Measurements from ENCODE around the gene TESK2.
"Not testable (repeated sequence)": the region's sequence is repeated elsewhere in the genome, so short reads cannot be mapped to it uniquely, and the experiment has no call there.

Gene TESK2, protein sequence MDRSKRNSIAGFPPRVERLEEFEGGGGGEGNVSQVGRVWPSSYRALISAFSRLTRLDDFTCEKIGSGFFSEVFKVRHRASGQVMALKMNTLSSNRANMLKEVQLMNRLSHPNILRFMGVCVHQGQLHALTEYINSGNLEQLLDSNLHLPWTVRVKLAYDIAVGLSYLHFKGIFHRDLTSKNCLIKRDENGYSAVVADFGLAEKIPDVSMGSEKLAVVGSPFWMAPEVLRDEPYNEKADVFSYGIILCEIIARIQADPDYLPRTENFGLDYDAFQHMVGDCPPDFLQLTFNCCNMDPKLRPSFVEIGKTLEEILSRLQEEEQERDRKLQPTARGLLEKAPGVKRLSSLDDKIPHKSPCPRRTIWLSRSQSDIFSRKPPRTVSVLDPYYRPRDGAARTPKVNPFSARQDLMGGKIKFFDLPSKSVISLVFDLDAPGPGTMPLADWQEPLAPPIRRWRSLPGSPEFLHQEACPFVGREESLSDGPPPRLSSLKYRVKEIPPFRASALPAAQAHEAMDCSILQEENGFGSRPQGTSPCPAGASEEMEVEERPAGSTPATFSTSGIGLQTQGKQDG

DNA sequence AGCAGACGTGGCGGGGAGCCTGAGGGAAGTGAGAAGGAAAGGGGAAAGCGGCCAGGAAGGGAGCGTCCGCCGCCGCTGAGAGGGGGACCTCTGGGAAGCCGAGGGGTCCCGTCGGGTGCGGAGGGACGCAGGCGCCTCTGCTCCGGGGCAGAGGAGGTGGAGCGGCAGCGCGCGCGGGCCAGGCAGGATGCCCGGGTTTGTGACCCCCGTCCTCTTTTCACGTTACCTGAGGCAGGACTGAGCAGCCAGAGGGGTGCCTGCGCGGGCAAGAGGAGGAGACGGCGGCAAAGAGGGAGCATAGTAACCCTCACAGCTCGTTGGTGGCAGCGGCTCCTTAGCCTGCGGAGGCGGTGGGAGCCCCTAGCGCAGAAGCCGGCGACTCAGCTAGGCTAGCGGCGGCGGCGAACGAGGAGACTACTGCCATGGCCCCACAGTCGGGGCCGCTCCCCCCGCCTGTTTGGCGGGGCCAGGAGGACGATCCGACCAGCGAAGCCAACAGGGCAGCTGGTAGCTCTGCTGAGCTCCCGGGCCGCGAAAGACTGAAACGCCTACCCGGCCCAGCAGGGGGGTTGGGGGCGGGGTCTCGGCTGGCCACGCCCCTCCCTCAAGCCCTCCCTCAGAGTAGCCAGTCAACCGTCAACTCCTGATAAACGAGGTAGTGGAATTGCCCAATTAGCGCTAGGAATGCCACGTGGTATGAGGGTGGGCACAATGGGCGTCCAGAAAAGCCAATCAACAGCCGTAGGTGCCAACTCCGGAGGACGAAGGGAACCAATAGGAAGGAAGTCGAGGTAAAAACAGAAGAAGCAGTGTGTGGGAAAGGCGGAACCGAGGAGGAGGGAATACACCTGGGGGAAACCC is at the start of gene TESK2:
TSS of gene TESK2 (minus strand) at position 538 of the 861 bp plus-strand sequence. CDS start 33,378 bp downstream, outside the sequence.
- DNase-seq = peak; percentile 96 to 98

DNA sequence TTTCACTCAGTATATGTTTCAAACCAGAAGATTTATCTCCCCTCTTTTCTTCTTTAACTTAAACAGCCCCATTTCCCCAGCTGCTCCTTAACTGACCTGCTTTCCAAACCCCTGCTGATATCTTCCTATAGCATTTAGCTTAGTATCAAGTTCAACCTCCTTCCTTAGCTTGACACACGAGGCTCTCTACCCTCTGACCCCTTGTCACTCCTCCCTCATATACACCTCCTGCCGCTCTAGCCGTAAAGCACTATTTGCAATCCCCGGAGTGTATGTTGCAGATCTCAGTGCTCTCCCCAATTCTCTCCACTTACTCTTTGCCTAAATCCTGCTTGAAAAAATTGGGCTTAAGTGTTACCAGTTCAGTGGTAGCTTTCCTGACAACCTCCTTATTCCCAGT is 45.9 kb upstream of the TESK2 start:
- DNase-seq = no peak

DNA sequence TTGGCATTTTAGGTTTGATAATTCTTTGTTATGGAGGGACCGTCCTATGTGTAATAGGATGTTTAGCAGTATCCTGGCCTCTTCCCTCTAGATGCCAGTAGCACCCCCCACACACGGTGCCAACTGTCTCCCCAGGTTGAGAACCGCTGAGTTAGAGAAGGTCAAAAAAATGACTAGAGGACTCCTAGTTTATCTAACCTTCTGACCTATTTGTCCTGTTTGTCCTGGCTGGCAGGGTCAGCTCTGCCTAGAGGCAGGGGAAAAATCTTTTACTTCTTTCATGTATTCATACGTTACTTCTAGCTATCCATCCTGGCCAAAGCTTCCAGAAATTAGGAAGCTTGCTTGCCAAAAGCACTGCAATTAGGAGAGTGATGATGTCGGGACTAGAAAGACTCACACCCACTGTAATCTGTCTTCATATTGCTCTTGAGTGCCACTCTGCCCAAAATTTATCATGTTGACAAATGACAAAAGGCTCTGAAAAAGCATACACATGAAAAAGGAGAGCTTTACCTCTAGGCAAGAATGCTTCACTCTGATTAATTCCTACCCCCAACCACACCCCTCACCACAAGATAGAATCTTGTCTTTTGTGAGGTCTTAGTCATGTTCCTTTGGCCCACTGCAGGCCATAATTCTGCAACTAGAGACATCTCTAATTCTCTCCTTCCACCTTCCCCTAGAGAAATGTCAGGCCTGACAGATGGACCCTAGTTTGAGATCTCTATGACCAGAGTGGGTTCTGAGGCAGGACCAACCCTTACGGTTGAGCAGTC is 45.2 kb upstream of the TESK2 start:
- no peak for DNase-seq

DNA sequence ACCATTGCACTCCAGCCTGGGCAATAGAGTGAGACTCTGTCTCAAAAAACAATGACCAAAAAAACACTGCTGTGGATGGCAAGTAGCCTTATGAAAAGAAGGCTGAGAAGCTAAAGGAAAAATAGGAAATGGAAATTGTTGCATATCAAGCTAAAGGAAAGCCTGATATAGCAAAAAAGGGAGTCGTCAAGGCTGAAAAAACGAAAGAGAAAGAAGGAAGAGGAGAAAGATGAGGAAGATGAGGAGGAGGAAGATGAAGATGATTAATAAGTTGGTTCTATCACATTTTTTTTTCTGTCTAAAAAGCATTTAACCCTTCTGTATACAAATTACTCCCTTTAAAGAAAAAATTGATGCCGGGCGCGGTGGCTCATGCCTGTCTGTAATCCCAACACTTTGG is 40.9 kb upstream of the TESK2 start:
- DNase-seq = no peak

DNA sequence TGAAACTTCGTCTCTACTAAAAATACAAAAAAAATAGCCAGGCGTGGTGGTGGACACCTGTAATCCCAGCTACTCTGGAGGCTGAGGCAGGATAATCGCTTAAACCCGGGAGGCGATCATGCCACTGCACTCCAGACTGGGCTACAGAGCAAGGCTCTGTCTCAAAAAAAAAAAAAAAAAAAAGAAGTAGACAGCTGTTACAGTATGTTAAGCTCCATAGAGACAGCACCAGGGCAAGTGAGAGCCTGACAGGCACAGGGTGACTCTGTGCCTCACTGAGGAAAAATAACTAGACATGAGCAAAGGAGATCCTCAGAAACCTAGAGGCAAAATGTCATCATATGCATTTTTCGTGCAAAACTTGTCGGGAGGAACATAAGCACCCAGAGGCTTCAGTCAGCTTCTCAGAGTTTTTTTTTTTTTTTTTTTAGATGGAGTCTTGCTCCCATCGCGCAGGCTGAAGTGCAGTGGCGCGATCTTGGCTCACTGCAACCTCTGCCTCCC is 39.7 kb upstream of the TESK2 start:
- DNase-seq = no peak

DNA sequence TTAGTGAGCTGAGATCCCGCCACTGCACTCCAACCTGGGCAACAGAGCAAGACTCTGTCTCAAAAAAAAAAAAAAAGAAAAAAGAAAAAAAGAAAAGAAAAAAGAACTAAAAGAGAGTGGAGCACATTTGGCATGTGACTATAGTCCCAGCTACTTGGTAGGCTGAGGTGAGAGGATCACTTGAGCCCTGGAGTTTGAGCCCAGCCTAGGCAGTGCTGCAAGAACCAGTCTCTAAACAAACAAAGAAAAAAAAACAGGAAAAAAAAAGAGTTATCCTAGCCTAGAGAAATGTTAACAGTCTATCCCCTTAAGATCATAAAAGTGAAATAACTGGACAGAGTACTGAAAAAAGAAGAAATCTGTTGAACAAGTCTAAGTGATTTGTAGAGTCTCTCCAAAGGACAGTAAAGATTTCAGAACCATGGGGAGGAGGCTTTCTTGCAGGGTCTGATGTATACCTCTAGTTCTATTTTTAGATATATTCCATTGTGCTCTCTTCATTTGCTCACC is 35.2 kb upstream of the TESK2 start:
- no peak for DNase-seq

DNA sequence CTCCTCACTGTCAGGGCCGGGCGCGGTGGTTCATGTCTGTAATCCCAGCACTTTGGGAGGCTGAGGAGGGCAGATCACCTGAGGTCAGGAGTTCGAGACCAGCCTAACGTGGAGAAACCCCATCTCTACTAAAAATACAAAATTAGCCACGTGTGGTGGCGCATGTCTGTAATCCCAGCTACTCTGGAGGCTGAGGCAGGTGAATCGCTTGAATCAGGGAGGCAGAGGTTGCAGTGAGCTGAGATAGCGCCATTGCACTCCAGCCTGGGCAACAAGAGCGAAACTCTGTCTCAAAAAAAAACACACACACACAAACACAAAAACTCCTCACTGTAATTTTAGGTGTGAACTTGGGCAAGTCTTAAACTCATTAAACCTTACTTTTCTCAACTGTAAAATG is 33.0 kb upstream of the TESK2 start:
- DNase-seq = not testable (repeated sequence)

DNA sequence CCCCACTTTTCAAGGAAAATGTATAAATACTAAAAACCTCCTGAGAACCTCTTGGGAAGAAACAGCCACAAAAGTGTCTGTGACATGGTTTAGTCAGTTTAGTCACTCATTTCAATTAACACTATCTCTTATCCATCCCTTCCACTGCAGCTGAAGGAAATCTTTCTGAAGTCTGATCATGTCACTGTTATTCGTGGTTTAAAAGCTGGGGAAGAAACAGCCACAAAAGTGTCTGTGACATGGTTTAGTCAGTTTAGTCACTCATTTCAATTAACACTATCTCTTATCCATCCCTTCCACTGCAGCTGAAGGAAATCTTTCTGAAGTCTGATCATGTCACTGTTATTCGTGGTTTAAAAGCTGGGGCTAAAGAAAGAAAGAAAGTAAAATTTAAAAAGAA is 32.6 kb upstream of the TESK2 start:
- DNase-seq = not testable (repeated sequence)

DNA sequence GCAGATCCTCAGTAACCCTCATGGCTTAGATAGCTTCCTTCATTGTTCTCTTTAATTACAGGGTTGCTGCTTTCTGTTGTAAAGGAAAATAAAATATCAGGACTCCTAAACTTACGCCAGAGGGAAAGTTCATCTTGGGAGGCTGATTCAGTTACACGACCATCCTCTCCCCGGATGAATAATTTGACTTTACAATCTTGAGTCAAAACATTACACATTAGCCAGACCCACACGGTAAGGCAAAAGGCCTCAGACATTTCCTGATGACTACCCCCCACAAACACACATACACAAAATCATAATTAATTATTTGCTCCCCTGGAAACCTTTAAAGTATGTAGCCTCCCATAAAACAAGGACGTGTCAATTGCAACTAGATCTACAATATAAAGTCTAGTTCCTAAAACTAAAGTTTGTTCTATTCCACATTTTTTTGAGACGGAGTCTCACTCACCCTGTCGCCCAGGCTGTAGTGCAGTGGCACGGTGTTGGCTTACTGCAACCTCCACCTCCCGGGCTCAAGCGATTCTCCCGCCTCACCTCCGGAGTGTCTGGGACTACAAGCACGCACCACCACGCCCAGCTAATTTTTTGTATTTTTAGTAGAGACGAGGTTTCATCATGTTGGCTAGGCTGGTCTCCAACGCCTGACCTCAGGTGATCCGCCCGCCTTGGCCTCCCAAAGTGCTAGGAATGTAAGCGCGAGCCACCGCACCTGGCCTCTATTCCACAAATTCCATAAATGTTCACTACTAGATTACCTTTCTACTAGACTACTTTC is 31.6 kb upstream of the TESK2 start:
- DNase-seq = no peak

DNA sequence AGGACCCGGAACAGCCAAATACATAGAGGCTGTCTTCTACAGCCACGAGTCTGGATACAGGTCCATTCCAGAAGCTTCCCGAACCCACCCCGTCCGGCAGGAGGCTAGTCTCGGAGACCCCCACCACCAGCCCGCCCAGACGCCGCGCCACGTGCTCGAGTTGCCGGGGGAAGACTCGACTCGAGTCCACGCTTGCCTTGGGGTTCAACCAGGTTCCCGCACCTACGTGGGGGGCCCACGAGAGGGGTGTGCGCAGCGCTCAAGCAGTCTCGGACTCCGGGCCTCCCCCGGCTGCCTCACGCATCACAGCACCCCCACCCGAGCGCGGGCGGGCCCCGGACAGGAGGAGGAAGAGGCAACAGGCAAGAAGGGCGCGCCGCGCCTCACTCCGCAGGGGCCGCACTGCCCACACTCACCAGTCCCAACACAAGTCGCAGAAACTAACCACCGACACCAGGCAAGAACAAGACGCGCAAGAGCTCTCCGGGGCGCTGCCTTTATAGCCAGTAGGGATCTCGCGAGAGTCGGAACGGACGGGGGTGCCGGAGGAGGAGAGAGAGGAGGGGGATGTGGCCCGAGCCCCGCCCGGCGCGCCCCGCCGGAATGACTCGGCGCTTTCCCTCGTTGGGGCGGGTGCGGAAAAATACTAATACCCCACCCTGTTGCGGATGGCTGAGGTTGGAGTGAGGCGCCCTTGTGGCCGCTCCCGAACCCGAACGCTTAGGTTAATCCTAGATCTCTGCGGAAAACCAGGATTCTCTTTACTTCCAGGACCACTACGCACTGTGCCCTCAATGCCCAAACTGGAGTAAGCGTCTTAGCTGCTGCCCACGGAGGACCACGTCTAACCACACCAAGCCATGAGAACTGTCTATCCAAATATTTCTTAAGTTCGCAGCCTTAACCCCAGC is 30.7 kb upstream of the TESK2 start, which contains the start of gene PRDX1:
TSS of gene PRDX1 (minus strand) at position 472 of the 911 bp plus-strand sequence. CDS start 2,841 bp downstream, outside the sequence.
- peak; percentile 75 to 89 for DNase-seq

DNA sequence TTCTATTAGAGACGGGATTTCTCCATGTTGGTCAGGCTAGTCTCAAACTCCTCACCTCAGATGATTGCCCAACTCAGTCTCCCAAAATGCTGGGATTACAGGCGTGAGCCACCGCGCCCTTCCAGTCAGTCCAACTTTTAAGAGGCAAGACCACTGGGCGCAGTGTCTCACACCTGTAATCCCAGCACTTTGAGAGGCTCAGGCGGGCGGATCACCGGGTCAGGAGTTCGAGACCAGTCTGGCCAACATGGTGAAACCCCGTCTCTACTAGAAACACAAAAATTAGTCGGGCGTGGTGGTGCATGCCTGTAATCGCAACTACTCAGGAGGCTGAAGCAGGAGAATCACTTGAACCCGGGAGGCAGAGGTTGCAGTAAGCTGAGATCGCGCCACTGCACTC is 28.8 kb upstream of the TESK2 start:
- DNase-seq = not testable (repeated sequence)

DNA sequence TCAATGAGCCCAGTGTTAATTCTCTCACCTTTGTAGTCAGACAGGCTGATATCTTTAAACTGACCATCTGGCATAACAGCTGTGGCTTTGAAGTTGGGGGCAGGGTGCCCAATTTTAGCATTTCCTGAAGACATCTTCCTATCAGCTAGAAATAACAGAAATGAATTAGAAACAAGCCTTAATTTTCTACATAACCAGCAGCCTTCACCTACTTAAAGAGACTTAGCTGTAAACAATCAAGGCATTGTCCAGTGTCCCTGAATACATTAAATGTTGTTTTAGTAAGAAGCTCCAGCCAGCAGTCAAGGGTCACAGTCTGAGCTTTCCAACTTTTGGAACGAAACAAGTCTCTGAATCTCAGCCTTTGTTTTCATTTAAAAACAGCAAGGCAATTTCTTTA is 27.9 kb upstream of the TESK2 start:
- DNase-seq = peak; percentile 43 to 75

DNA sequence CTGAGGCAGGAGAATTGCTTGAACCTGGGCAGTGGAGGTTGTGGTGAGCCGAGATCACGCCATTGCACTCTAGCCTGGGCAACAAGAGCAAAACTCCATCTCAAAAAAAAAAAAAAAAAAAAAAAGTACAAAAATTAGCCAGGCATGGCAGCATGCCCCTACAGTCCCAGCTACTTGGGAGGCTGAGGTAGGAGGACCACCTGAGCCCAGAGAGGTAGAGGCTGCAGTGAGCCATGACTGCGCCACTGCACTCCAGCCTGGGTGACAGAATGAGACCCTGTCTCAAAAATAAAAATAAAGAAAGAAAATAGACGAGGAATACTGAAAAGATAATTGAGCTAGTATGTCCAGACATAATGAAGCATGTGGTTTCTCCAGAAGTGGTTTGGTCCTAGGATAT is 27.4 kb upstream of the TESK2 start:
- not testable (repeated sequence) for DNase-seq

DNA sequence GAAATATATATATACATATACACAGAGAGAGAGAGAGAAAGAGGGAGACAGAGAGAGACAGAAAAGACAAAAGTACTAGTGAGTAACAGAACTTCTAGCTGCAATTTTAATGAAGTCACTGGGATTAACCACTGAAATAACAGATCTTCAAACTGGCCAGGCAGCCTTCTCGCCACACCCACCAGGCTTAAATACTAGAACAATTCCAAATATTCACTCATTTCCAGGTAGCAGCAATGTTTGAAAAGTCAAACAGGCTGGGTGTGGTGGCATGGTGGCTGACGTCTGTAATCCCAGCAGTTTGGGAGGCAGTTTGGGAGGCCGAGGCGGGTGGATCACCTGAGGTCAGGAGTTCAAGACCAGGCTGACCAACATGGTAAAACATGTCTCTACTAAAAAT is 25.5 kb upstream of the TESK2 start:
- no peak for DNase-seq

DNA sequence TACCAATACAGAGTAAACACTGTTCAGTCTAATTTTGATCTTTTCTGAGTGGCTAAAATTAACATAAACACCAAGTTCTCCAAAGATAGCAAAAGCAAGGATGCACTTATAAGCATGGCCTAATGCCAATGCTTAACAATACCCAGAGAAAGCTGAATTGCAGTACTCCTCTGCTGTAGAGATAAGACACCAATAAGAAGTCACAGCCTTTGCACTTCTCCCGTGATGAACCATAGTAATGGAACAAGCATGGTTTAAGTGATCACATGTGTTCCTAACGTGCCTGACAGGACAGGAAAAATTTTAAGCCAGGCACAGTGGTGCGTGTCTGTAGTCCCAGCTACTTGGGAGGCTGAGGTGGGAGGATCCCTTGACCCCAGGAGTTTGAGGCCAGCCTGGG is 25.1 kb upstream of the TESK2 start:
- no peak for DNase-seq

DNA sequence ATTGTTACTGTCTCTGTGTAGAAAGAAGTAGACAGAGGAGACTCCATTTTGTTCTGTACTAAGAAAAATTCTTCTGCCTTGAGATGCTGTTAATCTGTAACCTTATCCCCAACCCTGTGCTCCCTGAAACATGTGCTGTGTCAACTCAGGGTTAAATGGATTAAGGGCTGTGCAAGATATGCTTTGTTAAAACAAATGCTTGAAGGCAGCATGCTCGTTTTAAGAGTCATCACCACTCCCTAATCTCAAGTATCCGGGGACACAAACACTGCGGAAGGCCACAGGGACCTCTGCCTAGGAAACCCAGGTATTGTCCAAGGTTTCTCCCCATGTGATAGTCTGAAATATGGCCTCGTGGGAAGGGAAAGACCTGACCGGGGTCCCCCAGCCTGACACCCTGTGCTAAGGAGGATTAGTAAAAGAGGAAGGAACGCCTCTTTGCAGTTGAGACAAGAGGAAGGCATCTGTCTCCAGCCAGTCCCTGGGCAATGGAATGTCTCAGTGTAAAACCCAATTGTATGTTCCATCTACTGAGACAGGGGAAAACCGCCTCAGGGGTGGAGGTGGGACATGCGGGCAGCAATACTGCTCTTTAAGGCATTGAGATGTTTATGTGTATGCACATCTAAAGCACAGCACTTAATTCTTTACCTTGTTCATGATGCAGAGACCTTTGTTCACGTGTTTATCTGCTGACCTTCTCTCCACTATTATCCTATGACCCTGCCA is 22.7 kb upstream of the TESK2 start:
- not testable (repeated sequence) for DNase-seq

DNA sequence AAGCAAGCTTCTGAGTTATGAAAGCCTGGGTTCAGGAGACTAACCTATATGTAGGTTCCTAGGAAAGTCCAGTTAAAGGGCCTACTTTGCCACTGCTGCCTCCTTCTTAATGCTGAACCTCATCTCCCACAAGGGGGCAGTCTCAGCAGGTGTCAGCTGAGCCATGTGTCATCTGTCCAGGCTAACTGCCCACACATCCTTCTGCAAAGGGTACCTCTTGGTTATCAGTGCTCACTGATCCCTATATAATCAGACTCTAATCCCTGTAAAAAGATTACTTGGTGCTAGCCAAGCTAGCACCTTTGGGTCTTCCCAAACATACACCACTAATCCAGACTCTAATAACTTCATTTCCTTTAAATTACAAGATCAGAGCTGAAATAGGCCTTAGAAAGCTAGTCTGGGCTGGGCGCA is 21.7 kb upstream of the TESK2 start:
- no peak for DNase-seq

DNA sequence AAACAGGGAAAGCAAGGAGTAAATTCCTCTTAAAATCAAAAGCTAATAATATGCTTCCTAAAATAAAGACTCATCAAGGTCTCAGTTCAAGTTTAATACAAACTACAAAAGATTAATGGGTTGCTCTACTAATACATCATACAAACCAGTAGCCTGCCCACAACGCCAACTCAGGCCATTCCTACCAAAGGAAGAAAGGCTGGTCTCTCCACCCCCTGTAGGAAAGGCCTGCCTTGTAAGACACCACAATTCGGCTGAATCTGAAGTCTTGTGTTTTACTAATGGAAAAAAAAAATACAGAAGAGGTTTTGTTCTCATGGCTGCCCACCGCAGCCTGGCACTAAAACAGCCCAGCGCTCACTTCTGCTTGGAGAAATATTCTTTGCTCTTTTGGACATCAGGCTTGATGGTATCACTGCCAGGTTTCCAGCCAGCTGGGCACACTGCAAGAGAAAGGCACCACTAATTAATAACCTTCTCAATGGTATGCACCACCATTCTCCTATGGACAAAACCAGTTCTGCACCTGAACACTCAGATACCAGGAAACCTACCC is 20.1 kb upstream of the TESK2 start:
- no peak for DNase-seq
